ENCODE measurements around the gene ZNF536.

Gene ZNF536

GRCh38 chr19:30367421-30367820, 4.8 kb upstream of the ZNF536 start:
- CTCF ChIA-PET = no interaction called here
- no peak for TF ChIP-seq CTCF (conservative IDR thresholded peaks at IDR 0.05; ENCODE audit: low read depth)
- no peak overlapping the region for H3K27ac ChIP-seq
- no peak for DNase-seq (ENCODE audit: low spot score)
- POLR2A ChIA-PET (ENCODE audit: low non-redundant PET) = no interaction called here

DNA sequence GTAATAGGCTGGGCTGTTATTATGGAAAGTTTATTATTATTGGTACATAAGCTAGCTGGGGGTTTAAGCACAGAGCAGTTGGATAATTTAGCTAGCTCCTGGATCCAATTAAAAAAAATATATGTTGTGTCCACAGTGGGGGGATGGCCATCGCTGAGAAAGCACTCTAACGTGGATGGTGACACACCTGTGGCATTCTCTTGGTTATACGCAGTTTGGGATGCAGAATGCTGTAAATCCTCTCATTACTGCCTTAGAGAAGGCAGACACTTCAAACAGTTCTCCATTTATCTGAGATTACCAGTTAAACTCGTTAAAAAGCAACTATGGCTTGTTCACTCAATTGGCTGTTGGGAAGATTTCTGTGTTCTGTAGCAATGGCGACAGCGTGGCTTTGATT, 2.4 kb upstream of the ZNF536 start:
- ChIA-PET CTCF (no interaction called here), POLR2A (ENCODE audit: low non-redundant PET) (no interaction called here)
- no peak overlapping the region for H3K27ac ChIP-seq
- DNase-seq (ENCODE audit: low spot score) = no peak
- TF ChIP-seq CTCF (conservative IDR thresholded peaks at IDR 0.05; ENCODE audit: low read depth) = no peak

- H3K27ac ChIP-seq = no peak overlapping the region
- ChIA-PET POLR2A (ENCODE audit: low non-redundant PET) (no interaction called here), CTCF (no interaction called here)
- no peak for TF ChIP-seq CTCF (conservative IDR thresholded peaks at IDR 0.05; ENCODE audit: low read depth)
- no peak for DNase-seq (ENCODE audit: low spot score)
These were observed 885 bp upstream of the ZNF536 start for GRCh38 chr19:30371161-30371836.

DNA sequence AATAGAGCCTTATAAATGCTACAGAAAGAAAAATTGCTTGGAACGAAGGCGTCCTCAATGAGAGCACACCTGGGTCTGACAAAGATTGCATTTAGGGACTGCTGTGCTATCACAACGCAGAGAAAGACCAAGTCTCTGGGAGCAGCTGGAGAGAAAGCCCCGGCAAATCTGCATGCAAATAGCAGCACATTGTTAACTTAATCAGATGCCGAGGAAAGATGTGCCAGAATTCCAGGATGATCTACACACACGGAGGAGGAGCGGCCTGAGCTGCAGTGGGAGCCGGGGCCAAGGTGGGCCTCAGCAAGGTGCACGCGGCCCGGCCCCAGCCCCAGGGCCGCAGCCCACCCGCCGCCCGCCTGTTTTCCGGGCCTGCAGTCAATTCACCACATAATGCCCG, 1.4 kb downstream of the ZNF536 start:
- TF ChIP-seq CTCF (conservative IDR thresholded peaks at IDR 0.05; ENCODE audit: low read depth) = no peak
- ChIA-PET CTCF (no interaction called here), POLR2A (ENCODE audit: low non-redundant PET) (no interaction called here)
- DNase-seq (ENCODE audit: low spot score) = no peak
- H3K27ac ChIP-seq = no peak overlapping the region

- CTCF ChIA-PET = interaction anchor here (0.7 kb wide), 1 partner anchor 441 kb away, joined by 3 read pairs; no protein-coding TSS in a partner anchor
- H3K27ac ChIP-seq = no peak overlapping the region
- POLR2A ChIA-PET (ENCODE audit: low non-redundant PET) = no interaction called here
- no peak for DNase-seq (ENCODE audit: low spot score)
- TF ChIP-seq CTCF (conservative IDR thresholded peaks at IDR 0.05; ENCODE audit: low read depth) = no peak
These were observed 2.3 kb downstream of the ZNF536 start for GRCh38 chr19:30374539-30374864.

DNA sequence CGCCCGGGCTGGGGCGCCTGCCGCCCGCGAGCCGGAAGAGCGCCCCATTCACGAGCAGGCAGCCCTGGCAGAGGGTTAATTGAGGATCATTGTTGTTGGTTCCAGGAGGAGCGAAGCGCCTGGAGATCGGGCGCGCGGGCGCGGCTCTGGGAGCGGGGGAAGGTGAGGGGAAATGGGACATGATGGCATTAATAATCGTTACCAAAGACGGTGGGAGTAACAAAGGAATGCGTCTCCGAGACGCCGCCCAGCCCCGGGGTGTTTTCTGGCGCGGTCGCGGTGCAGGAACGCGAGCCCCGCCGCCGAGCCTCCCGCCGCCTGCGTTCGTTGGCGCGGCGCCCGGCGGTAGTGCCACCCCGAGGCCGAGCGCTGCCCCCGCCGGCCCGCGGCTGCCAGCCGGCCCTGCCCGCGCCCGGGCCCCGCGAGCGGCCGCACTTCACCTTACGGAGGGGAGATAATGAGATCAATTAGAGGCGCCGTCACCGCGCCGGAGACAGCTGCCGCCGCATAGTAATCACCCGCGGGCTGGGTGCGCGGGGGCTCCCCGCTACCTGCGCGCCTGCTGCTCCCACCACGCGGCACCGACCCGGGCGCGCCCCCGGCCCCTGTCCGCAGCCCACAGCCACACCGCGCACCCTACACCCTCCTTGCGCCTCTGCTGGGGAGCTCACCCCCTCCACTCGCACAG, 2.8 kb downstream of the ZNF536 start:
- ChIA-PET POLR2A (ENCODE audit: low non-redundant PET) (no interaction called here), CTCF (interaction anchor here (0.7 kb wide), 1 partner anchor 440 kb away, joined by 3 read pairs; no protein-coding TSS in a partner anchor)
- no peak overlapping the region for H3K27ac ChIP-seq
- TF ChIP-seq CTCF (conservative IDR thresholded peaks at IDR 0.05; ENCODE audit: low read depth) = no peak
- no peak for DNase-seq (ENCODE audit: low spot score)

Data from RWPE1 (cell line).